Duodenal mucosa (tissue), 2 donors: ENCODE measurements around the gene ZNF30.
"Not testable (repeated sequence)": the region's sequence is repeated elsewhere in the genome, so short reads cannot be mapped to it uniquely, and the experiment has no call there.

Source experiments
- H3K27ac ChIP-seq: one replicate; pipeline ENCODE4 v1.7.0; 2013; ENCODE audit warnings: low read depth, low read length
- H3K27me3 ChIP-seq, 2 donors: one replicate each; pipeline ENCODE4 v1.7.0; 2013; ENCODE audit warnings: low read length in 2 of 2, control low read depth in 1 of 2; ENCODE audit not compliant: insufficient read depth in 2 of 2, control insufficient read depth in 1 of 2
- H3K36me3 ChIP-seq, 2 donors: one replicate each; pipeline ENCODE4 v1.7.0; 2013; ENCODE audit warnings: low read length in 2 of 2, control low read depth in 1 of 2; ENCODE audit not compliant: insufficient read depth in 2 of 2, control insufficient read depth in 1 of 2
- H3K4me1 ChIP-seq, 2 donors: one replicate each; pipeline ENCODE4 v1.7.0; 2013; ENCODE audit warnings: low read length in 2 of 2, control low read depth in 1 of 2; ENCODE audit not compliant: insufficient read depth in 2 of 2, control insufficient read depth in 1 of 2
- H3K4me3 ChIP-seq, 2 donors: one replicate each; pipeline ENCODE4 v1.7.0; 2013; ENCODE audit warnings: low read length in 2 of 2, low read depth in 1 of 2
- H3K9ac ChIP-seq, 2 donors: one replicate each; pipeline ENCODE4 v1.7.0; 2013; ENCODE audit warnings: low read length in 2 of 2, low read depth in 1 of 2
- H3K9me3 ChIP-seq, 2 donors: one replicate each; pipeline ENCODE4 v1.7.0; 2013; ENCODE audit warnings: low read length in 2 of 2, control low read depth in 1 of 2; ENCODE audit not compliant: control insufficient read depth in 1 of 2

Gene ZNF30

DNA sequence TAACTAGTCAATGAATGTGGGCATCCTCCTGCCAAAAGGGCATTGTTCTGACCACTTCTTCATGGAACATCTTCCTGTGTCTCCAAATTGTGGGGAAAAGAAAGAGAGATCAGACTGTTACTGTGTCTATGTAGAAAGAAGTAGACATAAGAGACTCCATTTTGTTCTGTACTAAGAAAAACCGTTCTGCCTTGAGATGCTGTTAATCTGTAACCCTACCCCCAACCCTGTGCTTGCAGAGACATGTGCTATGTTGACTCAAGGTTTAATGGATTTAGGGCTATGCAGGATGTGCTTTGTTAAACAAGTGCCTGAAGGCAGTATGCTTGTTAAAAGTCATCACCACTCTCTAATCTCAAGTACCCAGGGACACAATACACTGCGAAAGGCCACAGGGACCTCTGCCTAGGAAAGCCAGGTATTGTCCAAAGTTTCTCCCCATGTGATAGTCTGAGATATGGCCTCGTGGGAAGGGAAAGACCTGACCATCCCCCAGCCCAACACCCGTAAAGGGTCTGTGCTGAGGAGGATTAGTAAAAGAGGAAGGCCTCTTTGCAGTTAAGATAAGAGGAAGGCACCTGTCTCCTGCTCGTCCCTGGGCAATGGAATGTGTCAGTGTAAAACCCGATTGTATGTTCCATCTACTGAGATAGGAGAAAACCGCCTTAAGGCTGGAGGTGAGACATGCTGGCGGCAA is 6.5 kb upstream of the ZNF30 start:
- H3K4me1 ChIP-seq, H3K36me3 ChIP-seq, H3K27me3 ChIP-seq, H3K9ac ChIP-seq, H3K4me3 ChIP-seq, H3K27ac ChIP-seq: not testable (repeated sequence)
- peaks cover 4 to 10% of the 10 kb centered on the region in 2 donors for H3K9me3 ChIP-seq

DNA sequence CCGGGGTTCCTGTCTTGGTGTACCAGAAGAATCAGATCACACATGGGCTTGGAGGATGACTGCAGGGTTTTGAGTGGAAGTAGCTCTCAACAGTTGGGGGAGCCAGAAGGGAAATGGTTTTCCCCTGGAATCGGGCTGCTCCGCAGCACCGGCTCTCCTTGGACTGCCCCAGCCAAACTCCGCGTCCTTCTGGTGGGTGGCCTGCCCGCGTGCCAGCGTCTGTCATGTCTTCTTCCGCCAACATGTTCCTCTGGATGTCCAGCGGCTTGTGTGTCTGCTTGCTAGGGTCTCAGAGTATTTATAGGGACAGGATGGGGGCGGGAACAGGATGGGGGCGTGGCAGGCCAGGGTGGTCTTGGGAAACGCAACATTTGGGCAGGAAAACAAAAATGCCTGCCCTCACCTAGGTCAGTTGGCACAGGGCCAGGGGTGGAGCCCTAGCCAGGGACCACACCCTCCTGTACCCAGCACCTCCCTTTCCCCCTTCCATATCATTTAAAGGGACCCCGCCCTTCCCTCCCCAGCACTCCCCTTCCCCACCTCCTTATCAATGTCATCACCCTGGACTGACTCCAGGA is 1.3 kb upstream of the ZNF30 start:
- Histone ChIP-seq H3K36me3 (peaks cover 0 to 3% of the 10 kb centered on the region in 2 donors), H3K9me3 (no peaks in the 10 kb centered on the region), H3K4me3 (no peak overlapping the region), H3K4me1 (peaks cover 7 to 12% of the 10 kb centered on the region in 2 donors), H3K9ac (no peak overlapping the region), H3K27ac (no peak overlapping the region), H3K27me3 (no peaks in the 10 kb centered on the region)

DNA sequence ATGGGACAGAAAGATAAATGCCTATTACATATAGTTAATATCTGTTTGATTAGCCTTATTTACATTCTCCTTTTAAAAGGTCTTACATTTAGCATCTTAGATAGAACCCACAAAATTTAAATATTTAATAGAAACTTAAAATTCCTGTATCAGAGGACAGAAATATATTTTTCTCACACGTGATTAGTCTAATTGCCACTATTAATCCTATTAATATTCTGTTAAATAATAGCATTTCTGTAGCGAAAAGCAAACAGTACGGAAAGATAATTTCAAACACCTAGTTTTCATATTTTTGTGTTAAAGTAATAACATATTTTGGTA is 380 bp upstream of the ZNF30 start:
- no peaks in the 10 kb centered on the region for H3K9me3 ChIP-seq
- H3K27ac ChIP-seq: no peak overlapping the region
- no peak overlapping the region for H3K9ac ChIP-seq
- H3K4me3 ChIP-seq: peak overlapping the region; percentile 87 to 90
- H3K4me1 ChIP-seq: peaks cover 7 to 12% of the 10 kb centered on the region in 2 donors
- no peaks in the 10 kb centered on the region for H3K27me3 ChIP-seq
- peaks cover under 1 to 3% of the 10 kb centered on the region in 2 donors for H3K36me3 ChIP-seq

DNA sequence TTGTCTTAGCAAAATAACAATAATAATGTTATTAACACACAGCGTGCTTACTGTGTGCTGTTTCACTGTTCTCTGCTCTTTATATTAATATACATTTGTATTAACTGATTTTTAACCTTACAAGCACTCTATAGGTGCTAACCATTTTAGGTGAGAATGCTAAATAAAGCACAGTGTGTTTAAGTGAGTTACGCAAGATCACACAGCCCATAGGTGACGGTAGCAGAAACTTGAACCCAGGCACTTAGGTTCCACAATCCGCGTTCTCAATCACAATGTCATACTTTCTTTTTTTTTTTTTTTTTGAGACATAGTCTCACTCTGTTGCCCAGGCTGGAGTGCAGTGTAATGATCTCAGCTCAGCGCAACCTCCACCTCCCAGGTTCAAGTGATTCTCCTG is 5.8 kb downstream of the ZNF30 start:
- H3K4me3 ChIP-seq: no peak overlapping the region

DNA sequence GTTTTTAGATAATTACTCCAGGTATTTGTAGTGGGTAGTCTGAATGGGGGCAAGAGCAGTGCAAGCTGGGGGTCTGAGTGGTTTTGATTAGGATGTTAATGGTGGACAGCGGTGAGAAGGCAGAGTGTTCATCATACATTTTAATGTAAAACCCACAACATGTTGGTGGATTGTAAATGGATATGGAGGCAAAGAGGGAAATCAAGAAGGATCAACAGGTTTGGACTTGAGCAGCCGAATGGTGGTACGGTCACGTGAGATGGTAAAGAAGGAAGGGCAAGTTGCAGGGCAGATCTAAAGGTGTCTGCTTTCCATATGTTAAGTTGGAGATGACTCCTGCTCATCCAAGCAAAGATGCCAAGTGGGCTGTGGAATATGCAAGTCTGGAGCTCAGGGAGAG is 9.5 kb downstream of the ZNF30 start:
- Histone ChIP-seq H3K27me3 (no peaks in the 10 kb centered on the region), H3K9ac (no peak overlapping the region), H3K27ac (no peak overlapping the region), H3K4me3 (no peak overlapping the region), H3K36me3 (peaks cover 7 to 36% of the 10 kb centered on the region in 2 donors), H3K4me1 (no peaks in the 10 kb centered on the region), H3K9me3 (no peaks in the 10 kb centered on the region)

More for the DNA sequence above, 5.8 kb downstream of the ZNF30 start:
- H3K27me3 ChIP-seq: no peaks in the 10 kb centered on the region
- no peaks in the 10 kb centered on the region for H3K9me3 ChIP-seq
- H3K9ac ChIP-seq: no peak overlapping the region
- H3K36me3 ChIP-seq: peaks cover 7 to 31% of the 10 kb centered on the region in 2 donors
- no peak overlapping the region for H3K27ac ChIP-seq
- H3K4me1 ChIP-seq: peaks cover 4 to 5% of the 10 kb centered on the region in 2 donors

DNA sequence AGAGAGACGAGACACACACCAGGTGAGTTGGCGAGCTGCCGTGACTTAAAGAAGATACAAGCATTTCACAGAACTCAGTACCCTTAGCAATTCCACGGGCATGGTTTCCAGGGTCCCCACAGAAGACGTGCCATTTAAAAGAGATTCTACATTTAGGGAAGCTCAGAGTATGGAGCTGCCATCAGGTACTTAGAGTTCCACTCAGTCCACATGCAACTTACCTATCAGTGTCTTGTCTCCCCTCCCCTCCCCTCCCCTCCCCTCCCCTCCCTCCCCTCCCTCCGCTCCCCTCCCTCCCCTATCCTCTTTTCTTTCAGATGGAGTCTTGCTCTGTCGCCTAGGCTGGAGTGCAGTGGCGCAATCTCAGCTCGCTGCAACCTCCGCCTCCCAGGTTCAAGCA is 12.2 kb downstream of the ZNF30 start:
- no peak overlapping the region for H3K4me3 ChIP-seq
- H3K27ac ChIP-seq: no peak overlapping the region
- no peaks in the 10 kb centered on the region for H3K27me3 ChIP-seq
- H3K9ac ChIP-seq: no peak overlapping the region
- peaks cover 9 to 35% of the 10 kb centered on the region in 2 donors for H3K36me3 ChIP-seq
- peaks cover 15 to 23% of the 10 kb centered on the region in 2 donors for H3K9me3 ChIP-seq
- no peaks in the 10 kb centered on the region for H3K4me1 ChIP-seq

DNA sequence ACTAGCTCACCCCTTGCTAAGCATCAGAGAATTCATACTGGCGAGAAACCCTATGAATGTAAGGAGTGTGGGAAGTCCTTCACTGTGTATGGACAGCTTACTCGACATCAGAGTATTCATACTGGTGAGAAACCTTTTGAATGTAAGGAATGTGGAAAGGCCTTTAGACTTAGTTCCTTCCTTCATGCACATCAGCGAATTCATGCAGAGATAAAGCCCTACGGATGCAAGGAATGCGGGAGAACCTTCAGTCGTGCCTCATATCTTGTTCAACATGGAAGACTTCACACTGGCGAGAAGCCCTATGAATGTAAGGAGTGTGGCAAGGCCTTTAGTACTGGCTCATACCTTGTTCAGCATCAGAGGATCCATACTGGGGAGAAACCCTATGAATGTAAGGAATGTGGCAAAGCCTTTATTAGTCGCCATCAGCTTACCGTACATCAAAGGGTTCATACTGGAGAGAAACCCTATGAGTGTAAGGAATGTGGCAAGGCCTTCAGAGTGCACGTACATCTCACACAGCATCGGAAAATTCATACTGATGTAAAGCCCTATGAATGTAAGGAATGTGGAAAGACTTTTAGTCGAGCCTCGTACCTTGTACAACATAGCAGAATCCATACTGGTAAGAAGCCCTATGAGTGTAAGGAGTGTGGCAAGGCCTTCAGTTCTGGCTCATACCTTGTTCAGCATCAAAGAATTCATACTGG is 17.3 kb downstream of the ZNF30 start:
- H3K9ac ChIP-seq: no peak overlapping the region
- H3K4me1 ChIP-seq: no peaks in the 10 kb centered on the region
- H3K36me3 ChIP-seq: peaks cover 19 to 23% of the 10 kb centered on the region in 2 donors
- H3K4me3 ChIP-seq: peak overlapping the region in 1 of 2 donors; percentile 23
- peaks cover 37 to 50% of the 10 kb centered on the region in 2 donors for H3K9me3 ChIP-seq
- H3K27me3 ChIP-seq: no peaks in the 10 kb centered on the region
- H3K27ac ChIP-seq: no peak overlapping the region

DNA sequence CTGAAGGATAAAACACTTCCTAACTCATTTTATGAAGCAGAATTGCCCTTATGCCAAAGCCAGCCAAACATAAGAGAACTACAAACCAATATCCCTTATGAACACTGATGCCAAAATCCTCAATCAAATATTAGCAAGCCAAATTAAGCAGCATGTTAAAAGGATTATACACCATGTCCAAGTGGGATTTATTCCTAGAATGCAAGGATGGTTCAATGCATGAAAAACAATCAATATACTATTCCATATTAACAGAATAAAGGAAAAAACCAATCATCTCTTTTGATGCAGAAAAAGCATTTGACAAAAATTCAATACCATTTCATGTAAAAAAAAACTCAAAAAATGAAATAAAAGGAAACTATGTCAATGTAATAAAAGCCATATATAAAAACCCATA is 26.4 kb downstream of the ZNF30 start:
- Histone ChIP-seq H3K4me1 (no peaks in the 10 kb centered on the region), H3K27me3 (no peaks in the 10 kb centered on the region), H3K36me3 (peaks cover 16 to 22% of the 10 kb centered on the region in 2 donors), H3K9me3 (peaks cover 47 to 59% of the 10 kb centered on the region in 2 donors), H3K4me3 (no peak overlapping the region), H3K27ac (no peak overlapping the region), H3K9ac (no peak overlapping the region)

DNA sequence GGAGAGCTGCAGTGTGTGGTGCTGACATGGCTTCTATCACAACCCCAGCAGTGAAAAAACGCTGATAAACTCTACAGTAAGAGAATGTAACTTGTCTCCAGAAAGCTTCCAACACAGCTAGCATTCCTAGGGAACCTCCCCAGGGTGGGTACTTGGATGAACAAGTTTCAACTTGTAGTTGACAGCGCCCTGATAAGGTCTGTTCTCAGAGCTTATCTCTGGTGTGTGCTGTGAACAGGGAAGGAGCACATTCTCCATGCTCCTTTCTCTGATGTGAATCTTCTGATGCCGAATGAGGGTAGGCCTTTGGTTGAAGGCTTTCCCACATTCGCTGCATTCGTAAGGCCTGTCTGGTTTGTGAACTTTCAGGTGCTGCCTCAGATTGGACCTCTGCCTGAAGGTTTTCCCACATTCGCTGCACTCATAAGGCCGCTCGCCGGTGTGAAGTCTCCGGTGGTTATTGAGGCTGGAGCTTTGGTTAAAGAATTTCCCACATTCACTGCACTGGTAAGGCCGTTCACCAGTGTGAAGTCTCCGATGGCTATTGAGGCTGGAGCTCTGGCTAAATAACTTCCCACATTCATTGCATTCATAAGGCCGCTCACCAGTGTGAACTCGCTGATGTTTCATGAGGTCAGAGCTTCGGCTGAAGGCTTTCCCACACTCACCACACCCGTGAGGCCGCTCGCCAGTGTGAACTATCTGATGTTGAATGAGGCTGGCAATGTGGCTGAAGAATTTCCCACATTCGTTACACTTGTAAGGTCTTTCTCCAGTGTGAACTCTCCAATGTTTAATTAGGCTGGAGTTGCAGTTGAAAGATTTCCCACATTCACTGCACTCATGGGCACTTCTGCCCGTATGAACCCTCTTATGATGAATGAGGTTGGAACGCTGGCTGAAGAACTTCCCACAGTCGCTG is 31.4 kb downstream of the ZNF30 start:
- Histone ChIP-seq H3K4me1 (peaks cover 12 to 14% of the 10 kb centered on the region in 2 donors), H3K4me3 (peak overlapping the region; percentile 7 to 36), H3K27ac (no peak overlapping the region), H3K36me3 (peaks cover 45 to 56% of the 10 kb centered on the region in 2 donors), H3K9me3 (peaks cover 67 to 79% of the 10 kb centered on the region in 2 donors), H3K27me3 (no peaks in the 10 kb centered on the region), H3K9ac (no peak overlapping the region)
